OCI-LY7 (cell line): ENCODE results near the gene EDEM3. TPM values are rescaled to one million over a fixed set of nuclear protein-coding genes. Genes with fewer than 3 reads are reported as not detected.
A peak's percentile ranks its signal among the peaks of the same experiment; 100 is the strongest.

Source experiments
- BruUV-seq: library from RNA; stranded (reverse); fragments of 400-500 nt; replicated peaks from 2 replicates; lab custom pipeline; 2021; lab: Mats Ljungman, UMichigan
- CTCF ChIA-PET: fragments of 300-600 bp; sonication (Branson Sonifier 250); formaldehyde crosslinking; loops from one replicate; lab custom pipeline; 2022; ENCODE audit warnings: antibody characterized with exemption; ENCODE audit not compliant: unreplicated experiment; lab: Charles Lee
- POLR2A ChIA-PET: fragments of 300-600 bp; sonication (Branson Sonifier 250); formaldehyde crosslinking; loops from one replicate; lab custom pipeline; 2022; ENCODE audit warnings: antibody characterized with exemption; lab: Charles Lee
- DNase-seq: peaks from one replicate; pipeline ENCODE4 v3.0.0-alpha.2; 2015; ENCODE audit warnings: low spot score
- H2AFZ ChIP-seq: fragments of 200-600 bp; sonication (generic), shearing (Covaris generic); 2 replicates; pipeline ENCODE4 v1.6.1; 2014; ENCODE audit warnings: mild to moderate bottlenecking, antibody characterized with exemption, low read length, moderate library complexity
- H3K27ac ChIP-seq: fragments of 200-600 bp; sonication (generic); 2 replicates; pipeline ENCODE4 v1.5.1; 2014; ENCODE audit warnings: mixed run types, low read depth, mild to moderate bottlenecking, moderate library complexity, low read length, inconsistent platforms; ENCODE audit not compliant: poor library complexity, severe bottlenecking
- H3K36me3 ChIP-seq: fragments of 200-600 bp; sonication (generic); 2 replicates; pipeline ENCODE4 v1.6.1; 2014; ENCODE audit warnings: mild to moderate bottlenecking, antibody characterized with exemption, low read length, moderate library complexity, mixed read lengths; ENCODE audit not compliant: insufficient read depth
- H3K4me1 ChIP-seq: fragments of 200-600 bp; sonication (generic); 2 replicates; pipeline ENCODE4 v1.5.1; 2014; ENCODE audit warnings: mild to moderate bottlenecking, low read length; ENCODE audit not compliant: insufficient read depth, poor library complexity, severe bottlenecking
- H3K4me2 ChIP-seq: fragments of 200-600 bp; sonication (generic); 2 replicates; pipeline ENCODE4 v1.6.1; 2014; ENCODE audit warnings: mild to moderate bottlenecking, low read length
- H3K4me3 ChIP-seq: fragments of 200-600 bp; sonication (generic); 2 replicates; pipeline ENCODE4 v1.5.1; 2014; ENCODE audit warnings: mild to moderate bottlenecking, low read depth, low read length; ENCODE audit not compliant: poor library complexity, severe bottlenecking
- H3K79me2 ChIP-seq: fragments of 200-600 bp; sonication (generic); 2 replicates; pipeline ENCODE4 v1.6.1; 2016; ENCODE audit warnings: low read depth, mild to moderate bottlenecking, low read length, moderate library complexity, mixed read lengths; ENCODE audit not compliant: insufficient read depth
- H3K9me2 ChIP-seq: fragments of 200-600 bp; sonication (generic); 2 replicates; pipeline ENCODE4 v1.6.1; 2016; ENCODE audit warnings: mild to moderate bottlenecking, low read length, mixed read lengths; ENCODE audit not compliant: insufficient read depth
- H3K9me3 ChIP-seq: fragments of 200-600 bp; sonication (generic); 2 replicates; pipeline ENCODE4 v1.6.1; 2014; ENCODE audit warnings: mild to moderate bottlenecking, mixed run types, low read length, mixed read lengths
- H4K20me1 ChIP-seq: fragments of 200-600 bp; sonication (generic); 2 replicates; pipeline ENCODE4 v1.6.1; 2014; ENCODE audit warnings: mild to moderate bottlenecking, antibody characterized with exemption, low read length, moderate library complexity, mixed read lengths; ENCODE audit not compliant: insufficient read depth
- CTCF ChIP-seq: fragments of 200-600 bp; sonication (generic); conservative IDR thresholded peaks from 2 replicates; pipeline ENCODE4 v1.5.1; 2014; ENCODE audit warnings: mild to moderate bottlenecking, antibody characterized with exemption, low read length, moderate library complexity, mixed read lengths
- EZH2phosphoT487 ChIP-seq: fragments of 200-600 bp; sonication (generic); IDR thresholded peaks from 2 replicates; pipeline ENCODE4 v1.6.1; 2018; ENCODE audit warnings: low read depth, borderline replicate concordance, mild to moderate bottlenecking, mixed run types, antibody characterized with exemption, low read length, moderate library complexity, mixed read lengths
- intact Hi-C: fragments of 100-400 bp; cut with micrococcal nuclease; formaldehyde crosslinking; loops from one replicate; pipeline ENCODE4 v1.10.0; 2022; ENCODE audit not compliant: unreplicated experiment
- total RNA-seq, 2 experiments: library from RNA; depleted of rRNA in 1 of 2; stranded (reverse); fragments of >200 nt in 1 of 2; shearing (Covaris generic) in 1 of 2; gene quantifications; 2 replicates each; pipeline ENCODE4 v1.2.3, GENCODE V29; 2014 to 2022

Gene EDEM3
- total RNA-seq, 2 experiments from 2014 or later, result 19.5 to 27.4 TPM

GRCh38 chr1:184757891-184758290, 3.2 kb upstream of the EDEM3 start:
- H3K79me2 ChIP-seq, result peaks cover 11% of the 10 kb centered on the region; the same call in 1 of the 2 replicates
- H3K4me2 ChIP-seq, result no peak overlapping the region
- no peak for DNase-seq
- intact Hi-C loops, result no loop called here
- no peak overlapping the region for H2AFZ ChIP-seq
- no peak overlapping the region for H3K4me3 ChIP-seq
- H3K27ac ChIP-seq, result no peak overlapping the region
- ChIA-PET CTCF (no interaction called here), POLR2A (no interaction called here)
- no peaks in the 10 kb centered on the region for H4K20me1 ChIP-seq
- H3K9me3 ChIP-seq, result no peaks in the 10 kb centered on the region
- no peaks in the 10 kb centered on the region for H3K9me2 ChIP-seq
- H3K36me3 ChIP-seq, result no peaks in the 10 kb centered on the region
- TF ChIP-seq CTCF (no peak), EZH2phosphoT487 (no peak)
- peaks cover 14% of the 10 kb centered on the region for H3K4me1 ChIP-seq
- BruUV-seq, result no TSS peak

GRCh38 chr1:184757406-184757805, 2.7 kb upstream of the EDEM3 start:
- Histone ChIP-seq H3K4me2 (no peak overlapping the region), H3K4me1 (peaks cover 19% of the 10 kb centered on the region), H3K9me2 (no peaks in the 10 kb centered on the region), H3K36me3 (no peaks in the 10 kb centered on the region), H4K20me1 (no peaks in the 10 kb centered on the region), H3K4me3 (no peak overlapping the region), H2AFZ (no peak overlapping the region), H3K9me3 (no peaks in the 10 kb centered on the region), H3K79me2 (peaks cover 16% of the 10 kb centered on the region; the same call in 1 of the 2 replicates), H3K27ac (no peak overlapping the region)
- ChIA-PET POLR2A (no interaction called here), CTCF (no interaction called here)
- DNase-seq, result no peak
- BruUV-seq, result no TSS peak
- TF ChIP-seq EZH2phosphoT487 (no peak), CTCF (no peak)
- intact Hi-C loops, result no loop called here

- no peaks in the 10 kb centered on the region for H3K9me2 ChIP-seq
- H3K27ac ChIP-seq, result no peak overlapping the region
- no TSS peak for BruUV-seq
- CTCF ChIA-PET, result interaction anchor here (0.6 kb wide), 1 partner anchor 9 kb away, joined by 3 read pairs; no protein-coding TSS in a partner anchor
- peaks cover 23% of the 10 kb centered on the region for H3K4me1 ChIP-seq
- H4K20me1 ChIP-seq, result no peaks in the 10 kb centered on the region
- H3K36me3 ChIP-seq, result no peaks in the 10 kb centered on the region
- H3K4me2 ChIP-seq, result peak overlapping the region; percentile 91
- POLR2A ChIA-PET, result interaction anchor here (0.6 to 1.4 kb wide), 8 partner anchors 20 to 1234 kb away, joined by 3 to 6 read pairs (median 3); partner anchors contain the start of genes IVNS1ABP and SWT1
- no peak for TF ChIP-seq CTCF
- TF ChIP-seq EZH2phosphoT487, result no peak
- H3K4me3 ChIP-seq, result peak overlapping the region; percentile 81
- peak overlapping the region; percentile 100 for H2AFZ ChIP-seq
- intact Hi-C loops, result no loop called here
- peak; percentile 33 for DNase-seq
- H3K79me2 ChIP-seq, result peaks cover 17% of the 10 kb centered on the region; the same call in 1 of the 2 replicates
- H3K9me3 ChIP-seq, result no peaks in the 10 kb centered on the region
Measured at GRCh38 chr1:184755226-184756065, 788 bp upstream of the EDEM3 start.
